Hepatocyte (in vitro differentiated cells): ENCODE measurements around the gene PRELID3B. TPM values are rescaled to one million over a fixed set of nuclear protein-coding genes. Genes with fewer than 3 reads are reported as not detected.

Source experiments
- DNase-seq: peaks from one replicate; pipeline ENCODE4 v3.0.0-alpha.2; 2016; ENCODE audit warnings: low spot score
- H2AFZ ChIP-seq: fragments of 200-600 bp; sonication (generic); 2 replicates; pipeline ENCODE4 v1.6.0; 2016; ENCODE audit warnings: antibody characterized with exemption, mild to moderate bottlenecking
- H3K27ac ChIP-seq: fragments of 200-600 bp; sonication (generic); 2 replicates; pipeline ENCODE4 v1.5.1; 2016; ENCODE audit warnings: mild to moderate bottlenecking
- H3K27me3 ChIP-seq: fragments of 200-600 bp; sonication (generic); 2 replicates; pipeline ENCODE4 v1.6.1; 2016
- H3K36me3 ChIP-seq: fragments of 200-600 bp; sonication (generic); replicated peaks from 2 replicates; pipeline ENCODE4 v1.5.1; 2016; ENCODE audit warnings: low read depth; ENCODE audit not compliant: insufficient read depth
- H3K4me1 ChIP-seq: fragments of 200-600 bp; sonication (generic); 2 replicates; pipeline ENCODE4 v1.5.1; 2016; ENCODE audit warnings: mild to moderate bottlenecking, moderate library complexity; ENCODE audit not compliant: insufficient read depth
- H3K4me2 ChIP-seq: fragments of 200-600 bp; sonication (generic); 2 replicates; pipeline ENCODE4 v1.6.0; 2016
- H3K4me3 ChIP-seq: fragments of 200-600 bp; sonication (generic); 2 replicates; pipeline ENCODE4 v1.5.1; 2016; ENCODE audit warnings: mild to moderate bottlenecking
- H3K79me2 ChIP-seq: fragments of 200-600 bp; sonication (generic); 2 replicates; pipeline ENCODE4 v1.6.0; 2017; ENCODE audit warnings: mild to moderate bottlenecking
- H3K9me2 ChIP-seq: fragments of 200-600 bp; sonication (generic); replicated peaks from 2 replicates; pipeline ENCODE4 v1.6.0; 2017; ENCODE audit warnings: mild to moderate bottlenecking; ENCODE audit not compliant: insufficient read depth
- H3K9me3 ChIP-seq: fragments of 200-600 bp; sonication (generic); 2 replicates; pipeline ENCODE4 v1.5.1; 2016; ENCODE audit warnings: low read depth, mild to moderate bottlenecking
- H4K20me1 ChIP-seq: fragments of 200-600 bp; sonication (generic); 2 replicates; pipeline ENCODE4 v1.6.0; 2016; ENCODE audit warnings: mild to moderate bottlenecking; ENCODE audit not compliant: insufficient read depth, poor library complexity, severe bottlenecking
- CTCF ChIP-seq: fragments of 200-600 bp; sonication (generic); IDR thresholded peaks from 2 replicates; pipeline ENCODE4 v1.5.1; 2016; ENCODE audit warnings: antibody characterized with exemption, mild to moderate bottlenecking; ENCODE audit not compliant: poor library complexity
- EZH2 ChIP-seq: fragments of 200-600 bp; sonication (generic); IDR thresholded peaks from 2 replicates; pipeline ENCODE4 v1.6.1; 2016; ENCODE audit warnings: antibody characterized with exemption, mild to moderate bottlenecking, borderline replicate concordance
- EZH2phosphoT487 ChIP-seq: fragments of 200-600 bp; sonication (generic); IDR thresholded peaks from one replicate; pipeline ENCODE4 v1.6.1; 2018; ENCODE audit warnings: antibody characterized with exemption, mild to moderate bottlenecking, low read depth, moderate library complexity; ENCODE audit not compliant: unreplicated experiment, severe bottlenecking
- WGBS: methylation state at CpG from one replicate; pipeline ENCODE4 v1.1.6; 2016; ENCODE audit warnings: low lambda C conversion rate; ENCODE audit errors: missing lambda C conversion rate; 5-methylcytosine and 5-hydroxymethylcytosine counted together
- polyA plus RNA-seq: library from polyadenylated mRNA; unstranded; fragments of >200 nt; fragmentation: Nextera tagmentation; extraction: Ambion mirVana; gene quantifications from 2 replicates; pipeline ENCODE4 v1.2.1, GENCODE V29; 2016
- total RNA-seq: library from RNA; depleted of rRNA; stranded (reverse); fragments of >200 nt; gene quantifications from 2 replicates; pipeline ENCODE4 v1.2.3, GENCODE V29; 2014

Gene PRELID3B
- total and polyA plus RNA-seq, 2 experiments from 2014 or later: 38.2 to 75.7 TPM

- H3K36me3 ChIP-seq: no peaks in the 10 kb centered on the region
- no peaks in the 10 kb centered on the region for H4K20me1 ChIP-seq
- no peaks in the 10 kb centered on the region for H3K9me2 ChIP-seq
- no peak for TF ChIP-seq EZH2
- no peak for TF ChIP-seq EZH2phosphoT487
- no peak for TF ChIP-seq CTCF
- 94% methylated on average over 3 of the region's 3 CpGs for WGBS
- H3K4me3 ChIP-seq: no peak overlapping the region
- no peak overlapping the region for H3K4me2 ChIP-seq
- peaks cover 4% of the 10 kb centered on the region for H3K4me1 ChIP-seq
- H2AFZ ChIP-seq: no peak overlapping the region
- H3K27me3 ChIP-seq: no peaks in the 10 kb centered on the region
- DNase-seq: no peak
- no peaks in the 10 kb centered on the region for H3K9me3 ChIP-seq
- H3K79me2 ChIP-seq: no peaks in the 10 kb centered on the region
- H3K27ac ChIP-seq: peak overlapping the region; percentile 6
These were observed 49.7 kb downstream of the PRELID3B start for GRCh38 chr20:58992911-58993310.

GRCh38 chr20:58991715-58992114 is 50.9 kb downstream of the PRELID3B start:
- H3K4me2 ChIP-seq: no peak overlapping the region
- no peak overlapping the region for H3K4me3 ChIP-seq
- H2AFZ ChIP-seq: no peak overlapping the region
- peak overlapping the region; percentile 6 for H3K27ac ChIP-seq
- peaks cover 10% of the 10 kb centered on the region for H3K79me2 ChIP-seq
- no peak for DNase-seq
- peaks cover 6% of the 10 kb centered on the region for H3K36me3 ChIP-seq
- H3K9me3 ChIP-seq: no peaks in the 10 kb centered on the region
- peaks cover 4% of the 10 kb centered on the region for H3K4me1 ChIP-seq
- no peaks in the 10 kb centered on the region for H4K20me1 ChIP-seq
- no peaks in the 10 kb centered on the region for H3K9me2 ChIP-seq
- no peaks in the 10 kb centered on the region for H3K27me3 ChIP-seq
- no peak for TF ChIP-seq EZH2
- no peak for TF ChIP-seq CTCF
- TF ChIP-seq EZH2phosphoT487: no peak
- WGBS: 79% methylated on average over 9 of the region's 9 CpGs

GRCh38 chr20:58990651-58991445 is 51.7 kb downstream of the PRELID3B start:
- peaks cover 13% of the 10 kb centered on the region for H3K79me2 ChIP-seq
- H3K4me2 ChIP-seq: no peak overlapping the region
- H3K36me3 ChIP-seq: peaks cover 6% of the 10 kb centered on the region
- no peak overlapping the region for H3K27ac ChIP-seq
- no peaks in the 10 kb centered on the region for H3K9me3 ChIP-seq
- H3K27me3 ChIP-seq: no peaks in the 10 kb centered on the region
- H2AFZ ChIP-seq: no peak overlapping the region
- H3K9me2 ChIP-seq: no peaks in the 10 kb centered on the region
- peaks cover 4% of the 10 kb centered on the region for H3K4me1 ChIP-seq
- TF ChIP-seq EZH2phosphoT487 (no peak), CTCF (no peak), EZH2 (no peak)
- H3K4me3 ChIP-seq: no peak overlapping the region
- 98% methylated on average over 14 of the region's 14 CpGs for WGBS
- no peaks in the 10 kb centered on the region for H4K20me1 ChIP-seq
- DNase-seq: no peak
